ENCODE results near the gene NRG2. TPM values are rescaled to one million over a fixed set of nuclear protein-coding genes. Genes with fewer than 3 reads are reported as not detected.

NRG2 gene
- total and polyA plus RNA-seq, 2 experiments from 2014 or later, result 0.37 to 1.3 TPM

DNA sequence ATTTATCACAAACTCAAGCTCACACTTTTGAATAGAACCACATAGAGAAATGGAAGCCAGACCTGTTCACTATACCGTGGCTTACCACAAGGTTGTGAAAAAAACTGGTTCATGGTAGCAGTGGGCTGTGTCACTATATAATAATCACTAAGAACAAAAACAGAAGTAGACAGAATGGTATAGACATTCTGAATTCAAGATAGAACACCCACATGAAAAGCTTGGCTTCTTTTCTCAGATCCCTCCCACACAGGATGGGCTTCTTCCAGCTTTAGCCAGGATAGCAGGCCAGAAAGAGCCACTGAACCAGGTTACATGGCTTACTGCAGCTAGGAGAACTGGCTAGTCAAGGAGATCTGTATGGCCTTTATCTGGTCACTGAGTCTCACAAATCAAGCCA lies 6.1 kb upstream of the NRG2 start:
- Mint-ChIP-seq H3K9me3 (no peaks in the 10 kb centered on the region), H3K36me3 (ENCODE audit: low read depth) (no peaks in the 10 kb centered on the region), H3K4me1 (peaks cover 6% of the 10 kb centered on the region), H3K27me3 (ENCODE audit: insufficient read depth, low read depth, poor library complexity) (peaks cover 11% of the 10 kb centered on the region), H3K4me3 (no peak overlapping the region), H3K27ac (no peak overlapping the region)
- no peaks in the 10 kb centered on the region for H3K79me2 ChIP-seq (replicated peaks; ENCODE audit: insufficient read depth)
- TF ChIP-seq, protein P1, sequence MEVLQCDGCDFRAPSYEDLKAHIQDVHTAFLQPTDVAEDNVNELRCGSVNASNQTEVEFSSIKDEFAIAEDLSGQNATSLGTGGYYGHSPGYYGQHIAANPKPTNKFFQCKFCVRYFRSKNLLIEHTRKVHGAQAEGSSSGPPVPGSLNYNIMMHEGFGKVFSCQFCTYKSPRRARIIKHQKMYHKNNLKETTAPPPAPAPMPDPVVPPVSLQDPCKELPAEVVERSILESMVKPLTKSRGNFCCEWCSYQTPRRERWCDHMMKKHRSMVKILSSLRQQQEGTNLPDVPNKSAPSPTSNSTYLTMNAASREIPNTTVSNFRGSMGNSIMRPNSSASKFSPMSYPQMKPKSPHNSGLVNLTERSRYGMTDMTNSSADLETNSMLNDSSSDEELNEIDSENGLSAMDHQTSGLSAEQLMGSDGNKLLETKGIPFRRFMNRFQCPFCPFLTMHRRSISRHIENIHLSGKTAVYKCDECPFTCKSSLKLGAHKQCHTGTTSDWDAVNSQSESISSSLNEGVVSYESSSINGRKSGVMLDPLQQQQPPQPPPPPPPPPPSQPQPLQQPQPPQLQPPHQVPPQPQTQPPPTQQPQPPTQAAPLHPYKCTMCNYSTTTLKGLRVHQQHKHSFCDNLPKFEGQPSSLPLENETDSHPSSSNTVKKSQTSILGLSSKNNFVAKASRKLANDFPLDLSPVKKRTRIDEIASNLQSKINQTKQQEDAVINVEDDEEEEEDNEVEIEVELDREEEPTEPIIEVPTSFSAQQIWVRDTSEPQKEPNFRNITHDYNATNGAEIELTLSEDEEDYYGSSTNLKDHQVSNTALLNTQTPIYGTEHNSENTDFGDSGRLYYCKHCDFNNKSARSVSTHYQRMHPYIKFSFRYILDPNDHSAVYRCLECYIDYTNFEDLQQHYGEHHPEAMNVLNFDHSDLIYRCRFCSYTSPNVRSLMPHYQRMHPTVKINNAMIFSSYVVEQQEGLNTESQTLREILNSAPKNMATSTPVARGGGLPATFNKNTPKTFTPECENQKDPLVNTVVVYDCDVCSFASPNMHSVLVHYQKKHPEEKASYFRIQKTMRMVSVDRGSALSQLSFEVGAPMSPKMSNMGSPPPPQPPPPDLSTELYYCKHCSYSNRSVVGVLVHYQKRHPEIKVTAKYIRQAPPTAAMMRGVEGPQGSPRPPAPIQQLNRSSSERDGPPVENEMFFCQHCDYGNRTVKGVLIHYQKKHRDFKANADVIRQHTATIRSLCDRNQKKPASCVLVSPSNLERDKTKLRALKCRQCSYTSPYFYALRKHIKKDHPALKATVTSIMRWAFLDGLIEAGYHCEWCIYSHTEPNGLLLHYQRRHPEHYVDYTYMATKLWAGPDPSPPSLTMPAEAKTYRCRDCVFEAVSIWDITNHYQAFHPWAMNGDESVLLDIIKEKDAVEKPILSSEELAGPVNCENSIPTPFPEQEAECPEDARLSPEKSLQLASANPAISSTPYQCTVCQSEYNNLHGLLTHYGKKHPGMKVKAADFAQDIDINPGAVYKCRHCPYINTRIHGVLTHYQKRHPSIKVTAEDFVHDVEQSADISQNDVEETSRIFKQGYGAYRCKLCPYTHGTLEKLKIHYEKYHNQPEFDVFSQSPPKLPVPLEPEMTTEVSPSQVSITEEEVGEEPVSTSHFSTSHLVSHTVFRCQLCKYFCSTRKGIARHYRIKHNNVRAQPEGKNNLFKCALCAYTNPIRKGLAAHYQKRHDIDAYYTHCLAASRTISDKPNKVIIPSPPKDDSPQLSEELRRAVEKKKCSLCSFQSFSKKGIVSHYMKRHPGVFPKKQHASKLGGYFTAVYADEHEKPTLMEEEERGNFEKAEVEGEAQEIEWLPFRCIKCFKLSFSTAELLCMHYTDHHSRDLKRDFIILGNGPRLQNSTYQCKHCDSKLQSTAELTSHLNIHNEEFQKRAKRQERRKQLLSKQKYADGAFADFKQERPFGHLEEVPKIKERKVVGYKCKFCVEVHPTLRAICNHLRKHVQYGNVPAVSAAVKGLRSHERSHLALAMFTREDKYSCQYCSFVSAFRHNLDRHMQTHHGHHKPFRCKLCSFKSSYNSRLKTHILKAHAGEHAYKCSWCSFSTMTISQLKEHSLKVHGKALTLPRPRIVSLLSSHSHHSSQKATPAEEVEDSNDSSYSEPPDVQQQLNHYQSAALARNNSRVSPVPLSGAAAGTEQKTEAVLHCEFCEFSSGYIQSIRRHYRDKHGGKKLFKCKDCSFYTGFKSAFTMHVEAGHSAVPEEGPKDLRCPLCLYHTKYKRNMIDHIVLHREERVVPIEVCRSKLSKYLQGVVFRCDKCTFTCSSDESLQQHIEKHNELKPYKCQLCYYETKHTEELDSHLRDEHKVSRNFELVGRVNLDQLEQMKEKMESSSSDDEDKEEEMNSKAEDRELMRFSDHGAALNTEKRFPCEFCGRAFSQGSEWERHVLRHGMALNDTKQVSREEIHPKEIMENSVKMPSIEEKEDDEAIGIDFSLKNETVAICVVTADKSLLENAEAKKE (CRISPR knock-in tag; IDR thresholded peaks at IDR 0.05), result no peak
- TF ChIP-seq EZH2 (IDR thresholded peaks at IDR 0.05; ENCODE audit: low read depth, unreplicated experiment), result no peak
- TF ChIP-seq ZNF114 (CRISPR knock-in tag; IDR thresholded peaks at IDR 0.05), result no peak
- TF ChIP-seq STAT1 (IDR thresholded peaks at IDR 0.05; ENCODE audit: unreplicated experiment), result no peak
- no peak for TF ChIP-seq JUNB (IDR thresholded peaks at IDR 0.05; ENCODE audit: unreplicated experiment)
- TF ChIP-seq NANOG (IDR thresholded peaks at IDR 0.05; ENCODE audit: borderline replicate concordance), result no peak
- no peak for TF ChIP-seq EZH2phosphoT487 (IDR thresholded peaks at IDR 0.05; ENCODE audit: unreplicated experiment)
- no peak for TF ChIP-seq ZNF331 (CRISPR knock-in tag; IDR thresholded peaks at IDR 0.05; ENCODE audit: low read depth)
- TF ChIP-seq CREB1 (CRISPR knock-in tag; IDR thresholded peaks at IDR 0.05; ENCODE audit: low read depth), result no peak
- no peak for TF ChIP-seq POLR2AphosphoS5 (IDR thresholded peaks at IDR 0.05; ENCODE audit: low read depth)
- TF ChIP-seq, protein P2, sequence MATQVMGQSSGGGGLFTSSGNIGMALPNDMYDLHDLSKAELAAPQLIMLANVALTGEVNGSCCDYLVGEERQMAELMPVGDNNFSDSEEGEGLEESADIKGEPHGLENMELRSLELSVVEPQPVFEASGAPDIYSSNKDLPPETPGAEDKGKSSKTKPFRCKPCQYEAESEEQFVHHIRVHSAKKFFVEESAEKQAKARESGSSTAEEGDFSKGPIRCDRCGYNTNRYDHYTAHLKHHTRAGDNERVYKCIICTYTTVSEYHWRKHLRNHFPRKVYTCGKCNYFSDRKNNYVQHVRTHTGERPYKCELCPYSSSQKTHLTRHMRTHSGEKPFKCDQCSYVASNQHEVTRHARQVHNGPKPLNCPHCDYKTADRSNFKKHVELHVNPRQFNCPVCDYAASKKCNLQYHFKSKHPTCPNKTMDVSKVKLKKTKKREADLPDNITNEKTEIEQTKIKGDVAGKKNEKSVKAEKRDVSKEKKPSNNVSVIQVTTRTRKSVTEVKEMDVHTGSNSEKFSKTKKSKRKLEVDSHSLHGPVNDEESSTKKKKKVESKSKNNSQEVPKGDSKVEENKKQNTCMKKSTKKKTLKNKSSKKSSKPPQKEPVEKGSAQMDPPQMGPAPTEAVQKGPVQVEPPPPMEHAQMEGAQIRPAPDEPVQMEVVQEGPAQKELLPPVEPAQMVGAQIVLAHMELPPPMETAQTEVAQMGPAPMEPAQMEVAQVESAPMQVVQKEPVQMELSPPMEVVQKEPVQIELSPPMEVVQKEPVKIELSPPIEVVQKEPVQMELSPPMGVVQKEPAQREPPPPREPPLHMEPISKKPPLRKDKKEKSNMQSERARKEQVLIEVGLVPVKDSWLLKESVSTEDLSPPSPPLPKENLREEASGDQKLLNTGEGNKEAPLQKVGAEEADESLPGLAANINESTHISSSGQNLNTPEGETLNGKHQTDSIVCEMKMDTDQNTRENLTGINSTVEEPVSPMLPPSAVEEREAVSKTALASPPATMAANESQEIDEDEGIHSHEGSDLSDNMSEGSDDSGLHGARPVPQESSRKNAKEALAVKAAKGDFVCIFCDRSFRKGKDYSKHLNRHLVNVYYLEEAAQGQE (IDR thresholded peaks at IDR 0.05; ENCODE audit: unreplicated experiment), result no peak
- TF ChIP-seq, protein P3, sequence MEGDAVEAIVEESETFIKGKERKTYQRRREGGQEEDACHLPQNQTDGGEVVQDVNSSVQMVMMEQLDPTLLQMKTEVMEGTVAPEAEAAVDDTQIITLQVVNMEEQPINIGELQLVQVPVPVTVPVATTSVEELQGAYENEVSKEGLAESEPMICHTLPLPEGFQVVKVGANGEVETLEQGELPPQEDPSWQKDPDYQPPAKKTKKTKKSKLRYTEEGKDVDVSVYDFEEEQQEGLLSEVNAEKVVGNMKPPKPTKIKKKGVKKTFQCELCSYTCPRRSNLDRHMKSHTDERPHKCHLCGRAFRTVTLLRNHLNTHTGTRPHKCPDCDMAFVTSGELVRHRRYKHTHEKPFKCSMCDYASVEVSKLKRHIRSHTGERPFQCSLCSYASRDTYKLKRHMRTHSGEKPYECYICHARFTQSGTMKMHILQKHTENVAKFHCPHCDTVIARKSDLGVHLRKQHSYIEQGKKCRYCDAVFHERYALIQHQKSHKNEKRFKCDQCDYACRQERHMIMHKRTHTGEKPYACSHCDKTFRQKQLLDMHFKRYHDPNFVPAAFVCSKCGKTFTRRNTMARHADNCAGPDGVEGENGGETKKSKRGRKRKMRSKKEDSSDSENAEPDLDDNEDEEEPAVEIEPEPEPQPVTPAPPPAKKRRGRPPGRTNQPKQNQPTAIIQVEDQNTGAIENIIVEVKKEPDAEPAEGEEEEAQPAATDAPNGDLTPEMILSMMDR (conservative IDR thresholded peaks at IDR 0.05; ENCODE audit: low read depth in 2 of 2), result no peak
- TF ChIP-seq, protein P4, sequence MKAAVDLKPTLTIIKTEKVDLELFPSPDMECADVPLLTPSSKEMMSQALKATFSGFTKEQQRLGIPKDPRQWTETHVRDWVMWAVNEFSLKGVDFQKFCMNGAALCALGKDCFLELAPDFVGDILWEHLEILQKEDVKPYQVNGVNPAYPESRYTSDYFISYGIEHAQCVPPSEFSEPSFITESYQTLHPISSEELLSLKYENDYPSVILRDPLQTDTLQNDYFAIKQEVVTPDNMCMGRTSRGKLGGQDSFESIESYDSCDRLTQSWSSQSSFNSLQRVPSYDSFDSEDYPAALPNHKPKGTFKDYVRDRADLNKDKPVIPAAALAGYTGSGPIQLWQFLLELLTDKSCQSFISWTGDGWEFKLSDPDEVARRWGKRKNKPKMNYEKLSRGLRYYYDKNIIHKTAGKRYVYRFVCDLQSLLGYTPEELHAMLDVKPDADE (IDR thresholded peaks at IDR 0.05), result no peak
- no peaks in the 10 kb centered on the region; the same call in 1 of the 2 replicates for H3K4me1 ChIP-seq (ENCODE audit: insufficient read depth)
- no peak overlapping the region for H3K27ac ChIP-seq (ENCODE audit: low read depth)
- H3K27me3 ChIP-seq (ENCODE audit: insufficient read depth), result peaks cover 29% of the 10 kb centered on the region
- no peak overlapping the region for H3K4me3 ChIP-seq
- H2AFZ ChIP-seq, result no peak overlapping the region
- H4K20me1 ChIP-seq (replicated peaks; ENCODE audit: insufficient read depth), result no peaks in the 10 kb centered on the region
- no peak for DNase-seq (ENCODE audit: low spot score)
- H3F3A ChIP-seq (replicated peaks; ENCODE audit: low read depth), result no peaks in the 10 kb centered on the region
- no peak overlapping the region for H3K4me2 ChIP-seq
- H3K9me2 ChIP-seq (ENCODE audit: insufficient read depth), result no peaks in the 10 kb centered on the region
- H3K36me3 ChIP-seq (ENCODE audit: insufficient read depth), result no peaks in the 10 kb centered on the region
- ATAC-seq, result no peak

Measured in GM23338 (cell line).